OCI-LY1 (cell line): Measurements from ENCODE around the gene BICD1.

ENCODE experiments used
- EZH2 ChIP-seq: fragments of 200-600 bp; sonication (generic), shearing (Covaris generic); IDR thresholded peaks from 2 replicates; pipeline ENCODE4 v1.8.0; 2017; ENCODE audit warnings: borderline replicate concordance, mixed run types, mild to moderate bottlenecking, antibody characterized with exemption, low read length, moderate library complexity, mixed read lengths
- TF ChIP-seq, protein P1 (sequence below): fragments of 200-600 bp; sonication (generic), shearing (Covaris generic); IDR thresholded peaks from 2 replicates; pipeline ENCODE4 v1.5.1; 2017; ENCODE audit warnings: mild to moderate bottlenecking, antibody characterized with exemption, low read length, moderate library complexity, mixed read lengths

DNA sequence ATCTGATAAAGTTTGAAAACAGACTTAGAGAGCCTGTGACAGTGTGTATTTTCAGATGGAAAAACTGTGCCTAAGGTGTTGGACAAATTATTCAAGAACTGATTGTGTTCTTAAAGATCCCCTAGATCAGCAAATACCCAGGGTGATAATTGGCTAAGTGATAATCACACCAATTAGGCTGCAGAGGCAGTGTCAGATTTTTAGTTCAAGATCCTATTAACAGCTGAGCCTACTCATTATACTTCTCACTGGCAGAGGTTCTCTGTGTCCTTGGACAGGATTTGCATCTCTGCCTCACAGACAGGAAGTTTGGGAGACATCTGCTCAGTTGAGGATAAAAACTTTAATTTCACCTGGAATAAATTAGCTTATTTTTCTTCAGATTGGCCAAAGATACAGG is 288.4 kb downstream of the BICD1 start:
- TF ChIP-seq EZH2: no peak
- TF ChIP-seq, protein P1, sequence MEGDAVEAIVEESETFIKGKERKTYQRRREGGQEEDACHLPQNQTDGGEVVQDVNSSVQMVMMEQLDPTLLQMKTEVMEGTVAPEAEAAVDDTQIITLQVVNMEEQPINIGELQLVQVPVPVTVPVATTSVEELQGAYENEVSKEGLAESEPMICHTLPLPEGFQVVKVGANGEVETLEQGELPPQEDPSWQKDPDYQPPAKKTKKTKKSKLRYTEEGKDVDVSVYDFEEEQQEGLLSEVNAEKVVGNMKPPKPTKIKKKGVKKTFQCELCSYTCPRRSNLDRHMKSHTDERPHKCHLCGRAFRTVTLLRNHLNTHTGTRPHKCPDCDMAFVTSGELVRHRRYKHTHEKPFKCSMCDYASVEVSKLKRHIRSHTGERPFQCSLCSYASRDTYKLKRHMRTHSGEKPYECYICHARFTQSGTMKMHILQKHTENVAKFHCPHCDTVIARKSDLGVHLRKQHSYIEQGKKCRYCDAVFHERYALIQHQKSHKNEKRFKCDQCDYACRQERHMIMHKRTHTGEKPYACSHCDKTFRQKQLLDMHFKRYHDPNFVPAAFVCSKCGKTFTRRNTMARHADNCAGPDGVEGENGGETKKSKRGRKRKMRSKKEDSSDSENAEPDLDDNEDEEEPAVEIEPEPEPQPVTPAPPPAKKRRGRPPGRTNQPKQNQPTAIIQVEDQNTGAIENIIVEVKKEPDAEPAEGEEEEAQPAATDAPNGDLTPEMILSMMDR: no peak
